Measurements from ENCODE around the gene JPT1.
"Not testable (repeated sequence)": the region's sequence is repeated elsewhere in the genome, so short reads cannot be mapped to it uniquely, and the experiment has no call there.

Gene JPT1

DNA sequence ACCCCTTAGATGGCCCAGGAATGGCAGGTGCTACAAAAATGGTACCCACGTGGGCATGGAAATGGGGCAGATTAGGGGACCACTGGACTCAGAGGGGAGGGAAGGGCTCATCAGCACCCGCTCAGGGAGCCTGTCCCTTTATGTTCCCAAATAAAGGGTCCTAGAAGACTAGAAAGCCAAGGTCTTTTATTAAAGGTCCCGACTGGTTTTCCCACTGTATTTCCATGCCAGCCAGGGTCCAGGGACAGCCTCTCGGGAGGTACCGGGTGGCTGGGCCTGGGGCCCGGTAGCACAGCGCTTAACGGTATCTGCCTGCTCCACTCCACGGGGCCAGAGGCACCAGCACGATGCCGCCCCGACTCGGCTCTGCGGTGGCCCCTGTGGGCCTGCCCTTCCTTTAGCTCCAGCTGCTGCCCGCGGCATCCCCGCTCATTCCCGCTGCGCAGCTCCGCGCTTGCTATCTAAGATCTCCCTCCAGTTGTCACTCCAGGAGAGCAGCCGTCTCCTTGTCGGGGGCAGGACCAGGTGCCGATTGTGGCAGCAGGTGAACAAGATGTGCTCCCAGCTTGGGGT is 24.2 kb downstream of the JPT1 start:
- DNase-seq (ENCODE audit: low read depth) = no peak

DNA sequence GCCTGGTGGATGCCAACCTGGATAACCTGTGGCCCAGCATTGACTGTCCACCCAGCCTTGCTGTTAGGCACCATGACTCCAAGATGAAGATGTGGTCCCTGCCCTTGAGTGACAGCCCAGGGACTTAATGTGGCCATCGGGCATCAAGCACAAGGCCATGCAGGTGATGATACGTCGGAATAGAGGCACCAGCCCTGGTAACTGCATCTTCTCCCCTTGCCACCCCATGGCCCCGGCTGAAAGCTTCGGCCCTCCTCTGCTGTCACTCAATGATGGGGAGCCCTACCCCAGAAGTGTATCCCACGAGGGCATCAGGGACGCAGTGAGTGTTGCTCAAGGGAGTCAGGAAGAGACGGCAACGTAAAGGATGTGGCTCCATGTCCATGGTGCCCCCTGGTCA is 24.7 kb downstream of the JPT1 start:
- DNase-seq (ENCODE audit: low read depth) = no peak

DNA sequence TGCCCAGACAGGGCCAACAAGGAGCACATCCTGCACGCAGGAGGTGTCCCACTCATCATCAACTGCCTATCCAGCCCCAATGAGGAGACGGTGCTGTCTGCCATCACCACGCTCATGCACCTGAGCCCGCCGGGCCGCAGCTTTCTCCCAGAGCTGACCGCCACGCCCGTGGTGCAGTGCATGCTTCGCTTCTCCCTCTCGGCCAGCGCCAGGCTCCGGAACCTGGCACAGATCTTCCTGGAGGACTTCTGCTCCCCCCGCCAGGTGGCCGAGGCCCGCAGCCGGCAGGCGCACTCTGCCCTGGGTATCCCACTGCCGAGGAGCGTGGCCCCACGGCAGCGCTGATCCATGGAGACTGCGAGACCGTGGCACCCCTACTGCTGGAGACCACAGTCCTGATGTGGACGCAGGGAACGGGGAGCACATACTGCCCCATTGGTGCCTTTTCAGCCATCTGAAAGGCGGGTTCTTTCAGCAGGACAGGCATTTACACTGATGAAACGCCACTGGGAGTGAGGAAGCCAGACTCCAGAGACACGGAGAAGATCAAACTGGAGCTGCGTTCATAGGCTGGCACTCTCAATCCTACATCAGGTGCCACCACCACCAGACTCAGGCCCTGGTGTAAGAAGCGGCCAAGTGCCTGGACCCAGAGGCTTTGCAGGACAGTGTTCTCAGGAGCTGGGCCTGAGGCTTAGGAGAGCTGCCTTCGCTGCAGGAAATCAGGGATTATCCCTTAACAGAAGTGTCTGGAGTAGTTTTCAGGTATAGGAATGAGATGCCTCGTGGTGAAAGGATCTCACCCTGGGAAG is 25.4 kb downstream of the JPT1 start:
- DNase-seq (ENCODE audit: low read depth) = no peak

DNA sequence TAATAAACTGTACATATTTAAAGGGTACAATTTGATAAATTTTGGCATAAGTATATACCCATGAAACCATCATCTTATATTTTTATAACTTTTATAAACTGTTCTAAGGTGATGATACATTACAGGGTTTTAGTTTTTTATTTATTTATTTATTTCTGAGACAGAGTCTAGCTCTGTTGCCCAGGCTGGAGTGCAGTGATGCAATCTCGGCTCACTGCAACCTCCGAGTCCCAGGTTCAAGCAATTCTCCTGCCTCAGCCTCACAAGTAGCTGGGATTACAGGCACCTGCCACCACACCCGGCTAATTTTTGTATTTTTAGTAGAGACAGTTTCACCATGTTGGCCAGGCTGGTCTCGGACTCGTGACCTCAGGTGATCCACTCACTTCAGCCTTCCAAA is 26.4 kb downstream of the JPT1 start:
- not testable (repeated sequence) for DNase-seq (ENCODE audit: low read depth)

DNA sequence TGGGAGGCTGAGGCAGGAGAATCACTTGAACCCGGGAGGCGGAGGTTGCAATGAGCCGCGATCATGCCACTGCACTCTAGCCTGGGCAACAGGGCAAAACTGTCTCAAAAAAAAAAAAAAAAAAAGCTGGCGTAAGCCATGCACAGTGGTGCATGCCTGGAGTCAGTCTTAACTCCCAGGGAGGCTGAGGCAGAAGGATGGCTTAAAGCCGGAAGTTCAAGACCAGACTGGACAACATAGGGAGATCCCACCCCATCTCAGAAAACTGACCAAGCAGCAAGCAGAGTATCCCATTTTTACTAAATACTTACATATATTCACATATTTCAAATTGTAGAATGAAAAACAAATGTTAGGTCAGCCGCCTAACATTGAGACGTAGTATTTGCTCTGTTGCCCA is 27.4 kb downstream of the JPT1 start:
- DNase-seq (ENCODE audit: low read depth) = no peak

DNA sequence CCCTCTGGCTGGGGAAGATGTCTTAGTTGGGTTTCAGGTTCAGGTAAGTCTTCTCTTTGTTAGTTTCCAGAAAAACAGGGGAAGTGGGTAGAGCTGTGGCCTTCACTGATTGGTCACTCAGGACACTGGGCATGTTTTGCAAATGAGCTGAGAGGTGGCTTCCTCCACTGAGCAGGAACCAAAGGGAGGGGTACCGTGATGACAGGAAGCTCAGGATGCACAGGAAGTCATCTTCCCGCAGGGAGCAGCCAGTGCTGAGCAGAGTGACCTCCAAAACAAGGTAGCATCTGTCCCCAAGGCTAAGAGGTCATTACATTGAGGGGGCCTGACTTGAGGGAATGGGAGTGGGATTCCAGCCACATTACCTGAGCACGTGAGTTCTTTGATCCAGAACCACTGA is 28.3 kb downstream of the JPT1 start:
- no peak for DNase-seq (ENCODE audit: low read depth)

DNA sequence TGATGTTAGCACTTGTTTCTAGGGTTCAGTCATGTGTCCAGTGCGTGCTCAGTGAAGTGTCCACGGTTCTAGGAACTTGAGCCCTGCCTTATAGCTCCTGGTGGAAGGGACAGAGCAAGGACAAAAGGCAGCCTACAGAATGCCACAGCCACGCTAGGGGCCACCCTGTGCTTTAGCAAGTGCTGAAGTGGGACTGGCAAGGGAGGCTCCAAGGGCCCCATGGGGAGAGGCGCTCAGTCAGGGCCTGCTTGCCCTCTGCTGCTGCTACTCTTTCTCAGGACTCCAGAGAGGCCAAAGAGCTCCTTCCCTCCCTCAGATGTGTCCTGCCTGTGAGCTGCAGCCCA is 29.5 kb downstream of the JPT1 start:
- DNase-seq (ENCODE audit: low read depth) = no peak

DNA sequence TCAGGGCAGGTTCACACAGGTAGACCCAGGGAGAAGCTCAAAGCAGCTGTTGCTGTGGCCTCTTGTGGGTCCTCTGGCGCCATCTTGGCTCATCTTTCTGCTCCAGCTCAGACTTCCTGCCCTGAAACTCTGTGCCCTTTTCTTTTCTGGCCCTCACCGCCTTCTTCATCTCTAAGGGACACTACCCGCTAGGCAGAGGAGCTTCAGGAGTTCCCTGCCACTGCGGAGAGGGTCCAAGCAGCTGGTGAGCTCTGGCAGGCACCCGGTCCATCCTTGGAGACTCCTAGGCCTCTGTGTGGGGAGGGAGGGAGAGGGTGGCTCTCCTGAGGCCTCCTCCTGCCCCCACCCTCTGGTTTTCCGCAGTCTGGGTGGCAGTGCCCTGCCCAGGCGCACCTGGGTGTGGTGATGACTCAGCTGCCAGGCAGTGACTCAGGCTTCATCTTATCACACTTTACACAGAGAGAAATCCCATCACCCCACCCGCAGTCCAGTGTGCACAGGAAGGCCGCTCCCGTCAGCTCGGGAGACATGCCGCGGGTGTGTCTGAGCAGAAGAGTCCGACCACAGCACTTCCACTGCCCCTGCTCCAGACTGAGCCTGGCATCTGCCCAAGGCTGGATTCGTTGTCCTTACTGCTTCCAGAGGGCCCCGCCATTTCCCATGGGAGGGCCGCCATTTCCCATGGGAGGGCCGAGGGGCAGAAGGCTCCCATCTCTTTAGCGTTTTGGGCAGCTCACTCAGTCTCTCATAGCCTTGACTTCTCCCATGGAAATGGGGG is 30.1 kb downstream of the JPT1 start:
- DNase-seq (ENCODE audit: low read depth) = peak; percentile 61

DNA sequence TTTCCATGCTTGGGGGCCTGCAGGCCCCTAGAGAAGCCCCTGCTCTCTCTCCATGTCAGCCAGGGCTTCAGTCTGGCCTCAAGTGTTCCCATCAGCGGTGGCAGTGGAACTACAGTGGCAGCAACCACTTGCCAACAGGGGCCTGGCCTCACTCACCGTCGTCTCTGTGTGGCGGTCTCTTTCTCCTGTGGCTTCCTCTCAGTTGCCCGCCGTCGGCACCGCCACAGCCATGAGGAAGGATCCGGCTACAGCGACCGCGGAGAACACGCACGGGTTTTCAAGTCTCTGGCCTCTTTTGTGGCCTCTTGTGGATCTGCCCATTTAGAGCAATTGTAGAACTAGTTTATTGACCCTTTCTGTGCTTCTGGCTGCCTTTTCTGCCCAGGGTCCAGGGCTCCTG is 36.0 kb downstream of the JPT1 start:
- DNase-seq (ENCODE audit: low read depth) = no peak

DNA sequence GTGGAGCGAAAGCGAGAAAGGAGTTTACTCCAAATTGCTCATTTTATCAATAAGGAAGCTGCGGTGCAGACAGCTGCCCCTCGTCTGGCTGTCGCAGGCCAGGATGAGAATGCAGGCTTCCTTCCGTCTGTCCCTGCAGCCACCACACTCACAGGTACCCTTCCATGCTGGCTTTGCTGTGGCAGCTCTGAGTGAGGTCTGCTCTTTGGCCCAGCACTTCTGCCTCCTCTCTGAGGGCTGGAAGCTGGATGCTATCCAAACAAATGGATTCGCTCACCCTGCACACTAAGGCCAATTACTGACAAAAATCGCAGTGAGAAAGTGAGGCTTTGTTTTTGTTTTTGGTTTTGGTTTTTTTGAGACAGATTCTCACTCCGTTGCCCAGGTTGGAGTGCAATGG is 37.6 kb downstream of the JPT1 start:
- no peak for DNase-seq (ENCODE audit: low read depth)

DNA sequence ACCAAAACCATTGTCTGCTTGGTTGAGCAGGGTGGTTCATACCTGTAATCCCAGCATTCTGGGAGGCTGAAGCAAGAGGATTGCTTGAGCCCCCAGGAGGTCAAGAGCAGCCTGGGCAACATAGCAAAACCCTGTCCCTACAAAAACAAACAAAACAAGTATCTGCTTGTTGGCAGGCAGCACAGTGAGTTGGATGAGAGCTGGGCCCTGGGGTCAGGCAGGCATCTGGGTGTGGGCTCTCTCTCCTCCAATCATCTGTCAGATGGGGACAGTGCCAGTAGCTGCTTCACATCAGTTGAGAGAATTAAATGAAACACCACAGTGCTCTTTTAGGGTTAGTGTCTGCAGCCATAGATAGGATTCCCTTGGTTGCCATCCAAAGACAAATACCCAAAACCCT is 38.8 kb downstream of the JPT1 start:
- no peak for DNase-seq (ENCODE audit: low read depth)

DNA sequence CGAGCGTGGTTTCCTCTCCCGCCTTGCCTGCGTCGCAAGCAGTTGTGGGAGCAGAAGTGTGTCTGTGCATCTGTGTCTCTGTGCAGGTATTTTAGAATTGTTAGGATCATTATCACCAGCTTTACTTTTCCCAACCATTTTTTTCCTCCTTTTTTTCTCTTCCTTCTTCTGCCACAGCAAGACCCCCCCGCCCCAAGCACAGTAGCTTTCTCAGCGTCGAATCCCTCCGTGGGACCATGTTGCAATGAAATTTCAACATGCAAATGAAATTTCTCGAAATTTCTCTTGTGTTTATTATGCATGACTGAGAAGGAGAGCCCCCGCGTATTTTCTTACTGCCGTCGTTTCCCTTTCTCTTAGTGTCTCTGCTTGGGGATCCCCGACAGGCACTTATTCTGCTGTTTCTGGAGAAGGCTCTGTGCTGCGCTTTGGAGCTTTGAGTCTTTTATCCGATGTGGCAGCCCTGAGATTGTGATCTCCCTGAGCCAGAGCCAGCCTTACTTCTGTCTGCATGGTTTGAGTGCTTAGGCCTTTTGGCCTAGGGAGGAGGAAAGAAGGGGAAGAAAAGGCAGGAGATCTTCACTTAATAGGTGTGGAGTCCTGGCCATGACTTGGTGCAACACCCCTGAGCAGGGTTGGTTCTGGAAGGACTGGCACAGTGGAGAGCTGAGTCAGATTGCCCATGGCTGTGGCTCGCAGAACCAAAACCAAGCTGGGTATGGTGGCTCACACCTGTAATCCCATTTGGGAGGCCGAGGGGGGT is 39.6 kb downstream of the JPT1 start:
- DNase-seq (ENCODE audit: low read depth) = no peak

DNA sequence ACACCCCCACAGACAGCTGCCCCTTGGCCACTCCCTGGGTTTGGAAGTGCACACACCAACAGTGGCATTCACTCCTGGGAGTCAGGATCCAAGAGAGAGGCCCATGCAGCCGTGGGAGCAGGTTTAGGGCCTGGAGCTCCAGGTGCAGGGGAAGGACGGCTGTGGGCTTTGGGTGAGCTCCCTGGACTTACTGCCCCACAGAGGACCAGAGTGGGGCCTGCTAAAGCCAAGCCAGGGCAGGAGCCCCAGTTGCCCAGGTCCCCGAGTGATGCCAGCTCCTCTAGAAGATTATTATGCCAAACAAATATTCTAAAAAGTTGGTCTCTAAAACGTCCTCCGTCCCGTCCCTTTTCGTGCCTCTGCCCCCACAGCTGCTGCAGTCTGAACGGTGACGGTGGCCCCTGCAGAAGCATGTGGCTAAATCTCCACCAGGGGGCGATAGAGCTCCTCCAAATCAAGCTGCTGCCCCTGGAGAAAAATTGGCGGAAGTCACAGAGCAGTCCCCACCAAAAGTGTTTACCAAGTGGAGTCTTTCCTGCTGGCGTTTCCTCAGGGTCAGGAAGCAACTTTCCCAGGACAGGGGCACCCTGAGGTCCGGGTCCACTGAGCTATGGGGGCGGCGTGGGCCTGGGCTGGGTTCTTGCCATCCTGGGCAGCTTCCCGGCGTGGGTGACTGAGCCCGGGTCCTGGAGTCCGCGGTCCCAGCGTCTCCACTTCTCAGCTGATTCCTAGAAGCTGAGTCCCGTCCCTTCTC is 40.3 kb downstream of the JPT1 start:
- peak; percentile 74 for DNase-seq (ENCODE audit: low read depth)

DNA sequence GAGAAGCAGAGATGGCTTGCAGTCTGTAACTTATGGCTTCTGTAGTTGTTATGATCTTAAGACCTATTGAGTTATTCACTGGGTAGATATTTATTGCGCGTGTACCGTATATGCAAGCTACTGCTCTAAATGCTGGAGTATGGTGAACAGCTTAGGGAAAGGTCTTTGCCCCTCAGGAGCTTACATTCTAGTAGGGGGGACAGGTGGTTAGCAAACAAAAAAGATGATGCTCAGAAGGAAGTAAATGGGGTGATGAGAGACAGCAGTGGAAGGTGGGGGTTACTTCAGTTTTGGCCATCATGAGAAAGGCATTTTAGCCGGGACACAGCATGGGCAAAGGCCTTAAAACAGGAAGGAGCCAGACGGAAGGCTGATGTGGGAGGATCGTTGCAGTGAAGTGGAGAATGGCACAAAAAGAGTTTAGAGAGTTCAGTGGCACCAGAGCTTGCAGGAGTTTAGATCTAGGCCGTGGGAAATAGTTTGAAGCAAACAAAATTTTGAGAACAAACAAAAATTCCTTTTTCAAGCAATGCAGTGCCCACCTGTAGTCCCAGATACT is 42.5 kb downstream of the JPT1 start:
- no peak for DNase-seq (ENCODE audit: low read depth)

DNA sequence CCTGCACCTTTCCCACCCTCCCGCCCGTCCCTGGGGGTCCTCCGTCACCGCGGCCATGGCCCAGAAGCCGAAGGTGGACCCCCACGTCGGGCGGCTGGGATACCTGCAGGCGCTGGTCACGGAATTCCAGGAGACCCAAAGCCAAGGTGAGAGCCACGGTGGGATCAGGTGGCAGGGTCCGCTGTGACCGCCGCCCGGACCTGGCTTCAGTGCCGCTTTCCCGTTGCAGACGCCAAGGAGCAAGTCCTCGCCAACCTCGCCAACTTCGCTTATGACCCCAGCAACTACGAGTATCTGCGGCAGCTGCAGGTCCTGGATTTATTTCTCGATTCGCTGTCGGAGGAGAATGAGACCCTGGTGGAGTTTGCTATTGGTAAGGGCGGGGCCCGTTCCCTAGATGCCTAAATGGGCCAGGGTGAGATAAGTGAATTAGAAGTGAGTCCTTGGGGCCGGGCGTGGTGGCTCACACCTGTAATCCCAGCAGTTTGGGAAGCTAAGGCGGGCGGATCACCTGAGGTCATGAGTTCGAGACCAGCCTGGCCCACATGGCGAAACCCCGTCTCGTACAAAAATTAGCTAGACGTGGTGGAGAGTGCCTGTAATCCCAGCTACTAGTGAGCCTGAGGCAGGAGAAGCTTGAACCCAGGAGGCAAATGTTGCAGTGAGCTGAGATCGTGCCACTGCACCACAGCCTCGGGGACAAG is 43.9 kb downstream of the JPT1 start:
- no peak for DNase-seq (ENCODE audit: low read depth)

DNA sequence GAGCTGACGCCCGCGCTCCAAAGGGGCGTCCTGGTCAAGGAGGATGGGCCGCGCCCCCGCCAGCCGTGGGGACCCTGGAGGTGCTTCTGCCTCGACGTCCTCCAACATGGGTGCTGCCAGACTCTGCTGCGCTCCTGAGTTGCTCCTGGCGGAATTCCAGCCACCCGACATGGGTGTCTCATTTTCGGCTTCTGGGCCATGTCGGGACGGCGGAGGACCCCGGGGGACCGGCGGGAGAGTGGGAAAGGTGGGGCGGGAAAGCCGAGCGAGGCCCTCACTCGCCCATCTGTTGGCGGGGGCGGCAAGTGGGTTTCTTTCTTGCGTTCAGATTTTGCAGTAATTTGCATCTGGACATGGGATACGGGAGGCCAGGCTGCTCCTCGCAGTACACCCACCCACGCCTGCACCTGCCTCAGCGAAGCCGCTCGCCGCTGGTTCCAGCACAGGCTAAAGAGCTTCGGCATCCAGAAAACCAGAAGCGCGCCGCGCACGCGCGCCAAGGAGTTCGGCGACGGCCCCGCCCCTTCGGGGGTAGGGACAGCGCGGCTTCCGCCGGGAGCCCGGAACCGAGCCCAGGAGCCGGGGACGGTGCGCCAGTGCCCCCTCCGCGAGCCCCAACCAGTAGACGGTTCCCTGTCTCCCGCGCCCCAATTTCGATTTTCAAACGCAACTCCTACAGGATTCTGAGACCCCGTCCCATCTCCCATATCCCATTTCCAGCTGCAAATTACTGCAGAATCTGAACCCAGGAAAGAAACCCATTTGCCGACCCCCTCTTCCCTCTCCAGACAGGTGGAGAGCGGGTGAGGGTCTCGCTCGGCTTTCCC is 44.7 kb downstream of the JPT1 start, which contains the start of gene ARMC7:
Gene ARMC7 (plus strand): TSS at position 563 of the 827 bp plus-strand sequence. CDS start 320 bp downstream, outside the sequence.
- DNase-seq (ENCODE audit: low read depth) = peak; percentile 82

DNA sequence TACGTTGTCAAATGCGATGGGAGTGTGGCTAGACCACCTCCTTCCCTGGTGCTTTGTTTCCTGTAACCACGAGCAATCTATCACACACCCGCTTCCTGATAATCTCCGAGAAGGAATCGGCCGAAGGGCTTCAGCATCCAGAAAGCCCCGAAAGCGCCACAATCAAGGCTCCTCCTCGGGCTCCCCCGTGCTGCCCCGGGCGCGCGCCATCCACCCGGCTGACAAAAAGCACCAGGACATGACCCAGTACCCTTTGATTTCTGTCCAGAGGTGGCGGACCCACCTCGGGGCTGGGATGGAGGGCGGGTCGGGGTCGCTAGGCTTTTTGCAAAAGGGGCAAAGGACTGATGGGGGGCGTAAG is 45.3 kb downstream of the JPT1 start:
- no peak for DNase-seq (ENCODE audit: low read depth)

DNA sequence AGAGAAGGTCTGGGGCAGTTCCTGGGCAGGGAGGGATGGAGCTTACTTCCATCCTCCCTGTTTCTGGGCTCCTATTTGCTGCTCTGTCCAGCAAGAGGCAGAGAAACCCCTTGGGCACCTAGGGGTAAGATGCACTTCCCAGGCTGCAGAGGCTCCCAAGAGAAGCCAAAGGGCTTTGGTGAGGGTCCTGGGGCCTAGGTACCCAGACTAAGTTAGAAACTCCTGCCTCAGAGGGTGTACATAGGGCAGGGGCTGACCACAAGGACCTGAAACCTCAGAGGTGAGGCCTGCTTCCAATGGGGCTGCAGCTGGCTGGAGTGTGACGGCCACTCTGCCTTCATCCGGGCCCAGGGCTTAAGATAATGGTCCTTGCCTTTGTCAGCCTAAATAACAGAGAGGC is 46.1 kb downstream of the JPT1 start:
- DNase-seq (ENCODE audit: low read depth) = no peak

DNA sequence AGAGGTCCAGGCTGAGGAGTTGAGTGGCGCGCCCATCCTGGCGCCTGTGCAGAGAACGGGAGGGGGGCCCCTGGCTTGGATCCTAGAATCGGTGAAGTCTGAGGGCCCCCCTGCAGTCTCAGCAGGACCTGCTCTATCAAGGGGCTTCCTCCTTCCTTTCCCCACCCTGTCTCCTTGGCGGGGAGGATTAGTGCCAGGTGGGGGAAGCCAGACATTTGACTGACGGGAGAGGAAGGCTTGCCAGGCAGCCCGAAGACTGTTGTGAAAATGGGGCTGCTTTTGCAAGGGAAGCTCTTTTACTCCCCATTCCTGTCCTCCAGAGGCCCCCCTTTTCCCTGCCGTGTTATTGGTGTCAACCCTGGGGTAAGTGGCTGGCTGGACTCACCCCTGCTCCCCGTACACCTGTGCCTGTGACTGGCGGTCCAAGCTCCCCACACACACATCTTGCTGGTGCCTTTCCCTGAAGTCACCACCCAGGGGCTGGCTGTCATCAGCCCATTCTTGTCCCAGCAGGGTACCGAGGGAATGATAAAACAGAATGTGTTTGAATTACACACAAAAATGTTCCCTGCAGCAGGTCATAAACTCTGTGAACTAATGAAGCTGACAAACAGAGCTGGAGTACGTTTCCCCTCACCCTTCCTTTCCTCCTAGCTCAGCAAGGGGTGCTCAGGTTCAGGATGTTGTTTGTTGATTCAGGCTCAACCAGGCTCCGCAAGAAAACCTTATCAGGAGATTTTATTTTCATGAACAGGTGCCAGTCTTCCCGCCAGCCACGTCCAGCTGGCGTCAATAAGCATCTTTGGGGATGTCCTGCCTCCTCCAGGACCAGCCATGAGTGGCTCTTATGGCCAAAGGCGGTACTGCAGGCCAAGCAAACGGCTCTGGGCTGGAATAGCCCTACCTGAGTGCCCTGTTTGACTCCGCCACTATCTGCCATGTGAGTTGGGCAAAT is 48.9 kb downstream of the JPT1 start:
- DNase-seq (ENCODE audit: low read depth) = no peak

Measured in T-helper 22 cell (primary cell).